GM23248 (cell line): ENCODE results near the gene PRKCQ. TPM values are rescaled to one million over a fixed set of nuclear protein-coding genes. Genes with fewer than 3 reads are reported as not detected.

Experiments used
- DNase-seq: peaks from one replicate; pipeline ENCODE4 v3.0.0-alpha.2; 2015
- H2AFZ ChIP-seq: fragments of 200-600 bp; sonication (generic); 2 replicates; pipeline ENCODE4 v1.6.1; 2016; ENCODE audit warnings: antibody characterized with exemption
- H3F3A ChIP-seq: fragments of 200-600 bp; sonication (generic); 2 replicates; pipeline ENCODE4 v1.6.1; 2016; ENCODE audit warnings: mild to moderate bottlenecking, antibody characterized with exemption, mixed run types; ENCODE audit not compliant: insufficient read depth
- H3K27ac ChIP-seq: fragments of 200-600 bp; sonication (generic); 2 replicates; pipeline ENCODE4 v1.5.1; 2016; ENCODE audit warnings: mild to moderate bottlenecking
- H3K27me3 ChIP-seq: fragments of 200-600 bp; sonication (generic); replicated peaks from 2 replicates; pipeline ENCODE4 v1.6.1; 2016; ENCODE audit warnings: mild to moderate bottlenecking; ENCODE audit not compliant: insufficient read depth
- H3K36me3 ChIP-seq: fragments of 200-600 bp; sonication (generic); 2 replicates; pipeline ENCODE4 v1.6.1; 2016; ENCODE audit warnings: low read depth, mild to moderate bottlenecking
- H3K4me1 ChIP-seq: fragments of 200-600 bp; sonication (generic); 2 replicates; pipeline ENCODE4 v1.6.1; 2016; ENCODE audit warnings: mild to moderate bottlenecking; ENCODE audit not compliant: insufficient read depth
- H3K4me2 ChIP-seq: fragments of 200-600 bp; sonication (generic); one replicate; pipeline ENCODE4 v1.6.1; 2016; ENCODE audit warnings: mild to moderate bottlenecking; ENCODE audit not compliant: unreplicated experiment
- H3K4me3 ChIP-seq: fragments of 200-600 bp; sonication (generic); 2 replicates; pipeline ENCODE4 v1.5.1; 2016; ENCODE audit warnings: mild to moderate bottlenecking
- H3K79me2 ChIP-seq: fragments of 200-600 bp; sonication (generic); 2 replicates; pipeline ENCODE4 v1.6.1; 2016; ENCODE audit warnings: mild to moderate bottlenecking; ENCODE audit not compliant: insufficient read depth
- H3K9ac ChIP-seq: fragments of 200-600 bp; sonication (generic); 2 replicates; pipeline ENCODE4 v1.6.1; 2016; ENCODE audit warnings: mild to moderate bottlenecking
- H3K9me2 ChIP-seq: fragments of 200-600 bp; sonication (generic); 2 replicates; pipeline ENCODE4 v1.6.1; 2016; ENCODE audit warnings: mixed run types, mild to moderate bottlenecking, moderate library complexity; ENCODE audit not compliant: insufficient read depth
- H3K9me3 ChIP-seq: fragments of 200-600 bp; sonication (generic); one replicate; pipeline ENCODE4 v1.6.1; 2017; ENCODE audit warnings: low read depth
- H4K20me1 ChIP-seq: fragments of 200-600 bp; sonication (generic); 2 replicates; pipeline ENCODE4 v1.6.0; 2016; ENCODE audit not compliant: insufficient read depth
- EZH2 ChIP-seq: fragments of 200-600 bp; sonication (generic); IDR thresholded peaks from 2 replicates; pipeline ENCODE4 v1.6.1; 2018; ENCODE audit warnings: antibody characterized with exemption, mild to moderate bottlenecking; ENCODE audit not compliant: insufficient read depth, poor library complexity, severe bottlenecking
- EZH2phosphoT487 ChIP-seq: fragments of 200-600 bp; sonication (generic); IDR thresholded peaks from 2 replicates; pipeline ENCODE4 v1.6.1; 2018; ENCODE audit warnings: antibody characterized with exemption, moderate library complexity, mild to moderate bottlenecking, low read depth; ENCODE audit not compliant: insufficient read depth
- WGBS, 2 experiments: methylation state at CpG; one replicate each; pipeline ENCODE4 v1.1.6; 2015 to 2017; ENCODE audit warnings: low lambda C conversion rate in 2 of 2, low coverage in 1 of 2; ENCODE audit errors: missing lambda C conversion rate in 2 of 2; 5-methylcytosine and 5-hydroxymethylcytosine counted together
- in situ Hi-C: fragments of 300-500 bp; cut with MboI; formaldehyde crosslinking; loops from 2 replicates; pipeline ENCODE4 v1.15.0; 2020
- polyA plus RNA-seq: library from polyadenylated mRNA; unstranded; fragments of >200 nt; fragmentation: Nextera tagmentation; extraction: Ambion mirVana; gene quantifications from 2 replicates; pipeline ENCODE4 v1.2.1, GENCODE V29; 2016
- total RNA-seq: library from RNA; depleted of rRNA; stranded (reverse); fragments of >200 nt; shearing (Covaris generic); gene quantifications from 2 replicates; pipeline ENCODE4 v1.2.3, GENCODE V29; 2014

PRKCQ gene
- total and polyA plus RNA-seq, 2 experiments from 2014 or later: not detected

DNA sequence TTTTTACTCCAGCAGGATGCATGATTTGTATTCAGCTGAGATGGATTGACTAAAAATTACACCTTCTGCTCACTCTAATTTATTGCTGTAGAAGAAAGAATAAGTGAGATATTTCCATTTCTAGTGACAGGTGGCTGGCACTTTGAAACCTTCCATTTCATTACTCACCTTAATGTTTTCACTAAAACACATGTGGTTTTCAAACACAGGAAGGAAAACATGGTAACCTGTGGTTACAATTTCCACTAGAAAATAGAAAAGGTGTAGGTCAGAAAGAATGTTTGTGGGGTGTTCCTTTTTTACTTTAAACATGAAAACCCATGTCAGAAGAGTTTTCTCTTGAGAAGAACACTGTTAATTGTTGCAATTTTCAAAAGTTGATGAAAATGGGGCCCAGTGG, 12.0 kb upstream of the PRKCQ start:
- no peaks in the 10 kb centered on the region for H3K9me3 ChIP-seq
- H3K4me2 ChIP-seq: no peak overlapping the region
- no peak for DNase-seq
- H3K4me3 ChIP-seq: no peak overlapping the region
- H3K79me2 ChIP-seq: no peaks in the 10 kb centered on the region
- no peak overlapping the region for H2AFZ ChIP-seq
- in situ Hi-C loops: no loop called here
- no peak overlapping the region for H3K9ac ChIP-seq
- TF ChIP-seq EZH2 (no peak), EZH2phosphoT487 (no peak)
- H3F3A ChIP-seq: no peaks in the 10 kb centered on the region
- H4K20me1 ChIP-seq: no peaks in the 10 kb centered on the region
- no peaks in the 10 kb centered on the region for H3K9me2 ChIP-seq
- H3K4me1 ChIP-seq: no peaks in the 10 kb centered on the region
- H3K36me3 ChIP-seq: no peaks in the 10 kb centered on the region
- peaks cover 12% of the 10 kb centered on the region; the same call in 1 of the 2 replicates for H3K27me3 ChIP-seq
- no peak overlapping the region for H3K27ac ChIP-seq

DNA sequence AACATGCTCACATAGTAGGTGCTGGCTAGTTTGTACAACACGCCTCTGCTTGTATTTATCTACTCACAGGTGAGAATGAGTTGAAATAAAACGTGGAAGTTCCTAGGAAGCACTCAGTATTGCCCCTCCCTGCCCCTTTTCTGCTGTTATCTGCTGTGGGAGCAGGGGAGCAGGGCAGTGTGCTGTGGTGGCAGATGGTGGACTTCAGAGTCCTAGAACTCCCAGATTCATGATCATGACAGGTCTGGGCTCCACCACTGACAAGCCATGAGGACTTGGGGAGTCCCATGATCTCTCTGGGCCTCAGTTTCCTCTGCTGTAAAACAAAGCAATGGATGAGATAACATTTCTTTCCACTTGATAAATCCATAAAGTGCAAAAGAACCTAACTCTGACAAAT, 11.6 kb upstream of the PRKCQ start:
- in situ Hi-C loops: no loop called here
- no peak overlapping the region for H2AFZ ChIP-seq
- no peak overlapping the region for H3K9ac ChIP-seq

DNA sequence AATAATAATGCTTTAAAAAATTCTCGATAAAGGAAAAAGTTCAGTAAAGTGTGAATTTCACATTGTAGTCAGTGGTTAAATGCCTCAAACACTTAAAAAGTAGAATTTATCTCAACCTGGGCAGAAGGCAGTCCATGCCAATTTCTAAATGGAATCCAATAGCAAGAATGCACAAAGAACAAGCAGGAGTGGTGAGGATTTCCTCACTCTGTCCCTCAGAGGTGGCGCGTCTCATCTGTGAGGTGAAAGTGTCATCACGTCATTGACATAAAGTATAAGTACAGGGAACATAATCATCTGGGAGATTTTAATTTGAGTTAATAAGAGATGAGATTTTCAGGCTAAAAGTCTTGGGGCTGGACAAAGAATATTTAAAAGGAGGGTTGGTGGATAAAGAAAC, 10.0 kb upstream of the PRKCQ start:
- no peak for DNase-seq
- in situ Hi-C loops: no loop called here
- no peaks in the 10 kb centered on the region for H3F3A ChIP-seq
- H3K4me1 ChIP-seq: no peaks in the 10 kb centered on the region
- no peaks in the 10 kb centered on the region for H4K20me1 ChIP-seq
- no peak overlapping the region for H3K4me3 ChIP-seq
- no peak overlapping the region for H3K4me2 ChIP-seq
- H3K9me2 ChIP-seq: no peaks in the 10 kb centered on the region
- H3K9me3 ChIP-seq: no peaks in the 10 kb centered on the region
- H3K27ac ChIP-seq: no peak overlapping the region
- H3K36me3 ChIP-seq: no peaks in the 10 kb centered on the region
- H3K79me2 ChIP-seq: no peaks in the 10 kb centered on the region
- WGBS, 2 experiments: 67 to 72% methylated on average over 4 of the region's 4 CpGs
- H3K27me3 ChIP-seq: peaks cover 9% of the 10 kb centered on the region; the same call in 1 of the 2 replicates
- no peak overlapping the region for H2AFZ ChIP-seq
- no peak overlapping the region for H3K9ac ChIP-seq
- no peak for TF ChIP-seq EZH2
- TF ChIP-seq EZH2phosphoT487: no peak

More for the DNA sequence above, 11.6 kb upstream of the PRKCQ start:
- H3K9me2 ChIP-seq: no peaks in the 10 kb centered on the region
- no peak for DNase-seq
- H3K4me3 ChIP-seq: no peak overlapping the region
- no peaks in the 10 kb centered on the region for H4K20me1 ChIP-seq
- H3K79me2 ChIP-seq: no peaks in the 10 kb centered on the region
- peaks cover 9% of the 10 kb centered on the region; the same call in 1 of the 2 replicates for H3K27me3 ChIP-seq
- TF ChIP-seq EZH2 (no peak), EZH2phosphoT487 (no peak)
- H3K4me2 ChIP-seq: no peak overlapping the region
- H3F3A ChIP-seq: no peaks in the 10 kb centered on the region
- no peak overlapping the region for H3K27ac ChIP-seq
- no peaks in the 10 kb centered on the region for H3K4me1 ChIP-seq
- no peaks in the 10 kb centered on the region for H3K9me3 ChIP-seq
- 2 to 5% methylated on average over 2 of the region's 2 CpGs for WGBS, 2 experiments
- H3K36me3 ChIP-seq: no peaks in the 10 kb centered on the region

DNA sequence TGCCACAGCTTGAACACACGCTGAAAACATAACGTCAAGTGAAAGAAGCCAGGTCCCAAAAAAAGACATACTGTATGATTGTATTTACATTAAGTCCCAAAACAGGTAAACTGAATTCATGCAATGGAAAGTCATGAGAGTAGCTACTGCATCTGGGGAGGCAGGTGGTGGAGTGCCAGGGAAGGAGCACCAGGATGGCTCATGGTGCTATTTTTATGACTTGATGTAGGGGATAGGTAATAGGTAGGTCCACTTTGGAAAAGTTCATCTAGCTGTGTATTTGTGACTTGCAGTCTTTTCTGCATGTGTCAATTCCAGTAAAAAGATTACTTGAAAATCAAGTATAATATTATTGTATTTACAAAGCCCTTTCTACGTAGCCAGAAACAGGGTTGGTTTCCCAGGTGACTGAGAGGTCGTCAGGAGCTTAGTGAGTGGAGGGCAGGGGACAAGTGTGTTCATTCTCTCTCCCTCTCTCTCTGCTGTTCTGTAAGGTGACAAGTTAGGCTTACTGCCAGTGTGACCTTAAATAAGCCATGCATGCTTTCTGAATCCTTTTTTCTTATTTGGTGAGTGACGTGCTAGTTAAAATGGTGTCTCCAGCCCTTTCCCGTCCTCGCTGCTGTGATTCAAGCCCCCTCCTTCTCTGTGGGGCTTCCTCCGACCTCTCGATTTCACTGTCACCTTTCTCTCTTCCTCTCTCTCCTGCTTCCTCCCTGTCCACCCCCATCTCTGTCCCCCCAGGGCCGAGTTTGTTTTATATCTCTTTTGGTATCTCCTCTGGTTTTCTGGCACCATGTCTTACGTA, 9.4 kb upstream of the PRKCQ start:
- H3K9ac ChIP-seq: no peak overlapping the region
- no peaks in the 10 kb centered on the region for H4K20me1 ChIP-seq
- no peaks in the 10 kb centered on the region for H3K79me2 ChIP-seq
- no peaks in the 10 kb centered on the region for H3K9me2 ChIP-seq
- no peak overlapping the region for H3K4me3 ChIP-seq
- DNase-seq: no peak
- peaks cover 9% of the 10 kb centered on the region; the same call in 1 of the 2 replicates for H3K27me3 ChIP-seq
- in situ Hi-C loops: no loop called here
- no peak overlapping the region for H3K27ac ChIP-seq
- H3K9me3 ChIP-seq: no peaks in the 10 kb centered on the region
- H2AFZ ChIP-seq: no peak overlapping the region
- H3F3A ChIP-seq: no peaks in the 10 kb centered on the region
- 16 to 20% methylated on average over 11 of the region's 11 CpGs for WGBS, 2 experiments
- H3K4me1 ChIP-seq: no peaks in the 10 kb centered on the region
- H3K4me2 ChIP-seq: no peak overlapping the region
- H3K36me3 ChIP-seq: no peaks in the 10 kb centered on the region
- TF ChIP-seq EZH2phosphoT487 (no peak), EZH2 (no peak)
